Measurements from ENCODE around the gene AFF1.

DNA sequence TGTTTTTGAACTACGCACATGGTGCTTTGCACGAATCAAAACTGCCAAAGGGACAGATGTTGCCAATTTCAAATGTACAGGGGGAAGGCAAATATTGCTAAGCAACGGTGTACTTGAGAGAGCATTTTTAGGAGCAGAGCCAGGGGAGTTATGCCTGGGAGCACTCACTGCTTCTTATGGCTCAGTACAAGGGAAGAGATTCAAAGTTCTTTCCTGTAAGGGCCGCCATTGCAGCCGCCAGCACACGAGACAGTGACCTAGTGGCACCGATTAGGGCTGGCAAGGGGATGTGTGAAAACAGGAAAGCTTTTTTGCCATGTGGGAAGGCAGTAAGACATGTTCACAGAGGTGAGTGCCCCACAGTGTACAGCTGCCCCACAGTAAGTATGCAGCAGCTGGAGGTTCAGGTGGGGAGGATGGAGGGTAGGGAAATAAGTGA, 133.8 kb downstream of the AFF1 start:
- TF ChIP-seq CTCF (IDR thresholded peaks at IDR 0.05) (no peak), POLR2AphosphoS5 (IDR thresholded peaks at IDR 0.05; ENCODE audit: insufficient read depth in 1 of 2, low read depth in 1 of 2) (no peak), POLR2A (IDR thresholded peaks at IDR 0.05) (no peak)
